Measurements from ENCODE around the gene SYNGR1. TPM values are rescaled to one million over a fixed set of nuclear protein-coding genes. Genes with fewer than 3 reads are reported as not detected.
"Not testable (repeated sequence)": the region's sequence is repeated elsewhere in the genome, so short reads cannot be mapped to it uniquely, and the experiment has no call there.

Gene SYNGR1
- total and polyA plus RNA-seq, 2 donors = 13.3 to 54.6 TPM

GRCh38 chr22:39311592-39312400, 38.0 kb upstream of the SYNGR1 start:
- WGBS = 89% methylated on average over 19 of the region's 19 CpGs
- Histone ChIP-seq H3K4me1 (ENCODE audit: insufficient read depth) (no peaks in the 10 kb centered on the region), H3K36me3 (ENCODE audit: insufficient read depth) (peaks cover 10% of the 10 kb centered on the region), H3K27ac (ENCODE audit: low read depth) (no peak overlapping the region), H3K4me3 (ENCODE audit: low read depth, low read length) (no peak overlapping the region)
- DNase-seq (ENCODE audit: extremely low spot score) = no peak

GRCh38 chr22:39312410-39312809, 37.4 kb upstream of the SYNGR1 start:
- no peak for DNase-seq (ENCODE audit: extremely low spot score)
- H3K4me1 ChIP-seq (ENCODE audit: insufficient read depth) = no peaks in the 10 kb centered on the region
- no peak overlapping the region for H3K27ac ChIP-seq (ENCODE audit: low read depth)
- peaks cover 11% of the 10 kb centered on the region for H3K36me3 ChIP-seq (ENCODE audit: insufficient read depth)
- 81% methylated on average over 5 of the region's 5 CpGs for WGBS
- H3K4me3 ChIP-seq (ENCODE audit: low read depth, low read length) = no peak overlapping the region

GRCh38 chr22:39313258-39314001, 36.4 kb upstream of the SYNGR1 start:
- H3K4me3 ChIP-seq (ENCODE audit: low read depth, low read length) = no peak overlapping the region
- no peak overlapping the region for H3K27ac ChIP-seq (ENCODE audit: low read depth)
- DNase-seq (ENCODE audit: extremely low spot score) = no peak
- 80% methylated on average over 20 of the region's 20 CpGs for WGBS
- H3K36me3 ChIP-seq (ENCODE audit: insufficient read depth) = peaks cover 11% of the 10 kb centered on the region
- no peaks in the 10 kb centered on the region for H3K4me1 ChIP-seq (ENCODE audit: insufficient read depth)

GRCh38 chr22:39314251-39314971, 35.4 kb upstream of the SYNGR1 start:
- H3K4me3 ChIP-seq (ENCODE audit: low read depth, low read length) = no peak overlapping the region
- no peak for DNase-seq (ENCODE audit: extremely low spot score)
- H3K4me1 ChIP-seq (ENCODE audit: insufficient read depth) = no peaks in the 10 kb centered on the region
- WGBS = 88% methylated on average over 14 of the region's 14 CpGs
- no peak overlapping the region for H3K27ac ChIP-seq (ENCODE audit: low read depth)
- H3K36me3 ChIP-seq (ENCODE audit: insufficient read depth) = peaks cover 11% of the 10 kb centered on the region

GRCh38 chr22:39315389-39315788, 34.4 kb upstream of the SYNGR1 start:
- Histone ChIP-seq H3K4me3 (ENCODE audit: low read depth, low read length) (no peak overlapping the region), H3K36me3 (ENCODE audit: insufficient read depth) (peaks cover 11% of the 10 kb centered on the region), H3K27ac (ENCODE audit: low read depth) (no peak overlapping the region), H3K4me1 (ENCODE audit: insufficient read depth) (no peaks in the 10 kb centered on the region)
- no peak for DNase-seq (ENCODE audit: extremely low spot score)
- 90% methylated on average over 13 of the region's 13 CpGs for WGBS

GRCh38 chr22:39316440-39317083, 33.2 kb upstream of the SYNGR1 start:
- no peak overlapping the region for H3K27ac ChIP-seq (ENCODE audit: low read depth)
- DNase-seq (ENCODE audit: extremely low spot score) = no peak
- no peak overlapping the region for H3K4me3 ChIP-seq (ENCODE audit: low read depth, low read length)
- peaks cover 11% of the 10 kb centered on the region for H3K36me3 ChIP-seq (ENCODE audit: insufficient read depth)
- WGBS = 51% methylated on average over 17 of the region's 17 CpGs
- H3K4me1 ChIP-seq (ENCODE audit: insufficient read depth) = no peaks in the 10 kb centered on the region

GRCh38 chr22:39317084-39317774, 32.6 kb upstream of the SYNGR1 start:
- peaks cover 7% of the 10 kb centered on the region for H3K36me3 ChIP-seq (ENCODE audit: insufficient read depth)
- DNase-seq (ENCODE audit: extremely low spot score) = no peak
- no peaks in the 10 kb centered on the region for H3K4me1 ChIP-seq (ENCODE audit: insufficient read depth)
- 58% methylated on average over 9 of the region's 9 CpGs for WGBS
- H3K27ac ChIP-seq (ENCODE audit: low read depth) = no peak overlapping the region
- no peak overlapping the region for H3K4me3 ChIP-seq (ENCODE audit: low read depth, low read length)

GRCh38 chr22:39317775-39318506, 31.9 kb upstream of the SYNGR1 start:
- Histone ChIP-seq H3K36me3 (ENCODE audit: insufficient read depth) (peaks cover 7% of the 10 kb centered on the region), H3K4me1 (ENCODE audit: insufficient read depth) (no peaks in the 10 kb centered on the region), H3K4me3 (ENCODE audit: low read depth, low read length) (no peak overlapping the region), H3K27ac (ENCODE audit: low read depth) (peak overlapping the region; percentile 7)
- no peak for DNase-seq (ENCODE audit: extremely low spot score)
- WGBS = 17% methylated on average over 9 of the region's 9 CpGs

- Histone ChIP-seq H3K27ac (ENCODE audit: low read depth) (peak overlapping the region; percentile 48), H3K4me3 (ENCODE audit: low read depth, low read length) (peak overlapping the region; percentile 38), H3K36me3 (ENCODE audit: insufficient read depth) (peaks cover 7% of the 10 kb centered on the region), H3K4me1 (ENCODE audit: insufficient read depth) (no peaks in the 10 kb centered on the region)
- no peak for DNase-seq (ENCODE audit: extremely low spot score)
- WGBS = 4% methylated on average over 26 of the region's 26 CpGs
These were observed 31.1 kb upstream of the SYNGR1 start for GRCh38 chr22:39318507-39319283.

GRCh38 chr22:39319284-39320022, 30.3 kb upstream of the SYNGR1 start, which contains the start of gene RPL3:
TSS of gene RPL3 (minus strand) at chr22:39319623. CDS start at chr22:39319597, 26 bp downstream.
- peak within 1 kb of the TSS; percentile 70 for H3K27ac ChIP-seq (ENCODE audit: low read depth)
- peak within 1 kb of the TSS; percentile 49 for H3K4me3 ChIP-seq (ENCODE audit: low read depth, low read length)
- under 1% methylated on average over 65 of the region's 65 CpGs for WGBS
- H3K36me3 ChIP-seq (ENCODE audit: insufficient read depth) = peaks cover 6% of the 10 kb centered on the region
- DNase-seq (ENCODE audit: extremely low spot score) = peak; percentile 99
- no peaks in the 10 kb centered on the region for H3K4me1 ChIP-seq (ENCODE audit: insufficient read depth)

GRCh38 chr22:39320616-39321029, 29.2 kb upstream of the SYNGR1 start:
- H3K4me1 ChIP-seq (ENCODE audit: insufficient read depth); H3K36me3 ChIP-seq (ENCODE audit: insufficient read depth); H3K4me3 ChIP-seq (ENCODE audit: low read depth, low read length); DNase-seq (ENCODE audit: extremely low spot score); H3K27ac ChIP-seq (ENCODE audit: low read depth): not testable (repeated sequence)
- whole genome bisulfite sequencing = 88% methylated on average over 24 of the region's 24 CpGs

Data from urinary bladder (tissue), 4 donors.